Hepatocyte (in vitro differentiated cells): ENCODE results near the gene GPC4. TPM values are rescaled to one million over a fixed set of nuclear protein-coding genes. Genes with fewer than 3 reads are reported as not detected.

Experiments
- DNase-seq: peaks from one replicate; pipeline ENCODE4 v3.0.0-alpha.2; 2016; ENCODE audit warnings: low spot score
- H2AFZ ChIP-seq: fragments of 200-600 bp; sonication (generic); 2 replicates; pipeline ENCODE4 v1.6.0; 2016; ENCODE audit warnings: antibody characterized with exemption, mild to moderate bottlenecking
- H3K27ac ChIP-seq: fragments of 200-600 bp; sonication (generic); 2 replicates; pipeline ENCODE4 v1.5.1; 2016; ENCODE audit warnings: mild to moderate bottlenecking
- H3K27me3 ChIP-seq: fragments of 200-600 bp; sonication (generic); 2 replicates; pipeline ENCODE4 v1.6.1; 2016
- H3K36me3 ChIP-seq: fragments of 200-600 bp; sonication (generic); replicated peaks from 2 replicates; pipeline ENCODE4 v1.5.1; 2016; ENCODE audit warnings: low read depth; ENCODE audit not compliant: insufficient read depth
- H3K4me1 ChIP-seq: fragments of 200-600 bp; sonication (generic); 2 replicates; pipeline ENCODE4 v1.5.1; 2016; ENCODE audit warnings: mild to moderate bottlenecking, moderate library complexity; ENCODE audit not compliant: insufficient read depth
- H3K4me2 ChIP-seq: fragments of 200-600 bp; sonication (generic); 2 replicates; pipeline ENCODE4 v1.6.0; 2016
- H3K4me3 ChIP-seq: fragments of 200-600 bp; sonication (generic); 2 replicates; pipeline ENCODE4 v1.5.1; 2016; ENCODE audit warnings: mild to moderate bottlenecking
- H3K79me2 ChIP-seq: fragments of 200-600 bp; sonication (generic); 2 replicates; pipeline ENCODE4 v1.6.0; 2017; ENCODE audit warnings: mild to moderate bottlenecking
- H3K9me2 ChIP-seq: fragments of 200-600 bp; sonication (generic); replicated peaks from 2 replicates; pipeline ENCODE4 v1.6.0; 2017; ENCODE audit warnings: mild to moderate bottlenecking; ENCODE audit not compliant: insufficient read depth
- H3K9me3 ChIP-seq: fragments of 200-600 bp; sonication (generic); 2 replicates; pipeline ENCODE4 v1.5.1; 2016; ENCODE audit warnings: low read depth, mild to moderate bottlenecking
- H4K20me1 ChIP-seq: fragments of 200-600 bp; sonication (generic); 2 replicates; pipeline ENCODE4 v1.6.0; 2016; ENCODE audit warnings: mild to moderate bottlenecking; ENCODE audit not compliant: insufficient read depth, poor library complexity, severe bottlenecking
- EZH2 ChIP-seq: fragments of 200-600 bp; sonication (generic); IDR thresholded peaks from 2 replicates; pipeline ENCODE4 v1.6.1; 2016; ENCODE audit warnings: antibody characterized with exemption, mild to moderate bottlenecking, borderline replicate concordance
- EZH2phosphoT487 ChIP-seq: fragments of 200-600 bp; sonication (generic); IDR thresholded peaks from one replicate; pipeline ENCODE4 v1.6.1; 2018; ENCODE audit warnings: antibody characterized with exemption, mild to moderate bottlenecking, low read depth, moderate library complexity; ENCODE audit not compliant: unreplicated experiment, severe bottlenecking
- WGBS: methylation state at CpG from one replicate; pipeline ENCODE4 v1.1.6; 2016; ENCODE audit warnings: low lambda C conversion rate; ENCODE audit errors: missing lambda C conversion rate; 5-methylcytosine and 5-hydroxymethylcytosine counted together
- polyA plus RNA-seq: library from polyadenylated mRNA; unstranded; fragments of >200 nt; fragmentation: Nextera tagmentation; extraction: Ambion mirVana; gene quantifications from 2 replicates; pipeline ENCODE4 v1.2.1, GENCODE V29; 2016
- total RNA-seq: library from RNA; depleted of rRNA; stranded (reverse); fragments of >200 nt; gene quantifications from 2 replicates; pipeline ENCODE4 v1.2.3, GENCODE V29; 2014
- TF ChIP-seq, protein P1 (sequence below): fragments of 200-600 bp; sonication (generic); IDR thresholded peaks from 2 replicates; pipeline ENCODE4 v1.5.1; 2016; ENCODE audit warnings: antibody characterized with exemption, mild to moderate bottlenecking; ENCODE audit not compliant: poor library complexity

Gene GPC4
- total and polyA plus RNA-seq, 2 experiments from 2014 or later = 11.8 to 16.0 TPM

- no peak for DNase-seq
- Histone ChIP-seq H3K4me1 (no peaks in the 10 kb centered on the region), H3K4me2 (no peak overlapping the region), H3K79me2 (no peaks in the 10 kb centered on the region), H4K20me1 (no peaks in the 10 kb centered on the region), H2AFZ (no peak overlapping the region), H3K36me3 (no peaks in the 10 kb centered on the region), H3K9me3 (no peaks in the 10 kb centered on the region), H3K4me3 (no peak overlapping the region), H3K27me3 (no peaks in the 10 kb centered on the region), H3K9me2 (no peaks in the 10 kb centered on the region), H3K27ac (no peak overlapping the region)
- TF ChIP-seq EZH2 (no peak), EZH2phosphoT487 (no peak)
- TF ChIP-seq, protein P1, sequence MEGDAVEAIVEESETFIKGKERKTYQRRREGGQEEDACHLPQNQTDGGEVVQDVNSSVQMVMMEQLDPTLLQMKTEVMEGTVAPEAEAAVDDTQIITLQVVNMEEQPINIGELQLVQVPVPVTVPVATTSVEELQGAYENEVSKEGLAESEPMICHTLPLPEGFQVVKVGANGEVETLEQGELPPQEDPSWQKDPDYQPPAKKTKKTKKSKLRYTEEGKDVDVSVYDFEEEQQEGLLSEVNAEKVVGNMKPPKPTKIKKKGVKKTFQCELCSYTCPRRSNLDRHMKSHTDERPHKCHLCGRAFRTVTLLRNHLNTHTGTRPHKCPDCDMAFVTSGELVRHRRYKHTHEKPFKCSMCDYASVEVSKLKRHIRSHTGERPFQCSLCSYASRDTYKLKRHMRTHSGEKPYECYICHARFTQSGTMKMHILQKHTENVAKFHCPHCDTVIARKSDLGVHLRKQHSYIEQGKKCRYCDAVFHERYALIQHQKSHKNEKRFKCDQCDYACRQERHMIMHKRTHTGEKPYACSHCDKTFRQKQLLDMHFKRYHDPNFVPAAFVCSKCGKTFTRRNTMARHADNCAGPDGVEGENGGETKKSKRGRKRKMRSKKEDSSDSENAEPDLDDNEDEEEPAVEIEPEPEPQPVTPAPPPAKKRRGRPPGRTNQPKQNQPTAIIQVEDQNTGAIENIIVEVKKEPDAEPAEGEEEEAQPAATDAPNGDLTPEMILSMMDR = no peak
These were observed 156.8 kb downstream of the GPC4 start for GRCh38 chrX:133258481-133258880.

GRCh38 chrX:133254666-133255065 lies 160.6 kb downstream of the GPC4 start:
- H3K27me3 ChIP-seq = no peaks in the 10 kb centered on the region
- H3K36me3 ChIP-seq = no peaks in the 10 kb centered on the region
- H3K4me2 ChIP-seq = no peak overlapping the region
- no peak for TF ChIP-seq EZH2
- TF ChIP-seq, protein P1 = no peak
- no peak for TF ChIP-seq EZH2phosphoT487
- no peaks in the 10 kb centered on the region for H4K20me1 ChIP-seq
- H3K9me2 ChIP-seq = no peaks in the 10 kb centered on the region
- no peak overlapping the region for H3K27ac ChIP-seq
- no peak for DNase-seq
- H3K9me3 ChIP-seq = no peaks in the 10 kb centered on the region
- H3K4me3 ChIP-seq = no peak overlapping the region
- H2AFZ ChIP-seq = no peak overlapping the region
- H3K79me2 ChIP-seq = no peaks in the 10 kb centered on the region
- peaks cover 3% of the 10 kb centered on the region for H3K4me1 ChIP-seq
- 63% methylated on average over 3 of the region's 3 CpGs for WGBS

DNA sequence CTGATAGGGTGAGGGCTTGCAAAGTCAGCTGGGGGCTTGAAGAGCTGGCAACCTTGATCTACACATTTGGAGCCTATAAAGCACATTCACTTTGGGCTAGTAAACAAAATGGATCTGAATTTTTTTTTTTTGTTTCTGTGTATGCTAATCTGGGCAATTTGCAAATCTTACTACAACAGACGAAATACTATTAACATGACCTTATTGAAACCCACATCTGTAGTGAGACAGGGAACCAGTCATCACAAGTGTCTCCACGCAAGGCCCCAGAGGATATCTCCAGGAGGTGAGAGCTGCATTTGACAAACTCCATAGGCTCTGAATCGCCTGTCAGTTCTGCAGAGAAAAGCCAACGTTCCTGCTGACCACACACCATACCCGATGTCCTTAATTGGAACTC lies 164.1 kb downstream of the GPC4 start:
- Histone ChIP-seq H3K27me3 (no peaks in the 10 kb centered on the region), H2AFZ (no peak overlapping the region), H3K4me3 (no peak overlapping the region), H3K9me2 (no peaks in the 10 kb centered on the region), H3K9me3 (no peaks in the 10 kb centered on the region), H3K4me2 (no peak overlapping the region), H3K27ac (no peak overlapping the region), H4K20me1 (no peaks in the 10 kb centered on the region), H3K4me1 (peaks cover 3% of the 10 kb centered on the region), H3K79me2 (no peaks in the 10 kb centered on the region), H3K36me3 (no peaks in the 10 kb centered on the region)
- WGBS = 66% methylated on average over 5 of the region's 5 CpGs
- TF ChIP-seq EZH2phosphoT487 (no peak), EZH2 (no peak)
- TF ChIP-seq, protein P1 = no peak
- no peak for DNase-seq
